GM18870 (cell line): ENCODE results near the gene C19orf85.
"Not testable (repeated sequence)": the region's sequence is repeated elsewhere in the genome, so short reads cannot be mapped to it uniquely, and the experiment has no call there.

Experiments
- ATAC-seq: cut with Tn5 transposase; IDR thresholded peaks from one replicate; pipeline ENCODE4 v1.9.1; 2021; ENCODE audit warnings: moderate library complexity; ENCODE audit not compliant: unreplicated experiment

C19orf85 gene

GRCh38 chr19:55442372-55442961, 22.1 kb downstream of the C19orf85 start:
- no peak for ATAC-seq

GRCh38 chr19:55441692-55442321, 22.7 kb downstream of the C19orf85 start:
- ATAC-seq: no peak

GRCh38 chr19:55441319-55441691, 23.2 kb downstream of the C19orf85 start:
- ATAC-seq: no peak

- no peak for ATAC-seq
Observed at GRCh38 chr19:55440411-55441105, 24.0 kb downstream of the C19orf85 start.

GRCh38 chr19:55439052-55439451, 25.5 kb downstream of the C19orf85 start:
- ATAC-seq: no peak

GRCh38 chr19:55437410-55437809, 27.1 kb downstream of the C19orf85 start:
- ATAC-seq: no peak

- no peak for ATAC-seq
Observed at GRCh38 chr19:55436847-55437246, 27.7 kb downstream of the C19orf85 start.

GRCh38 chr19:55435020-55435419, 29.5 kb downstream of the C19orf85 start:
- no peak for ATAC-seq

- ATAC-seq: no peak
Observed at GRCh38 chr19:55434356-55434919, 30.1 kb downstream of the C19orf85 start.

- no peak for ATAC-seq
Observed at GRCh38 chr19:55433292-55433691, 31.3 kb downstream of the C19orf85 start.

- no peak for ATAC-seq
Observed at GRCh38 chr19:55432241-55432959, 32.2 kb downstream of the C19orf85 start.

- ATAC-seq: no peak
Observed at GRCh38 chr19:55431183-55431582, 33.4 kb downstream of the C19orf85 start.

GRCh38 chr19:55426042-55426441, 38.5 kb downstream of the C19orf85 start:
- no peak for ATAC-seq

GRCh38 chr19:55424518-55424917, 40.0 kb downstream of the C19orf85 start:
- ATAC-seq: no peak

- no peak for ATAC-seq
Observed at GRCh38 chr19:55423225-55424005, 41.1 kb downstream of the C19orf85 start.

GRCh38 chr19:55421281-55421680, 43.3 kb downstream of the C19orf85 start:
- not testable (repeated sequence) for ATAC-seq

- ATAC-seq: no peak
Observed at GRCh38 chr19:55419624-55420236, 44.8 kb downstream of the C19orf85 start.

GRCh38 chr19:55419103-55419502, 45.4 kb downstream of the C19orf85 start:
- no peak for ATAC-seq

GRCh38 chr19:55418185-55418584, 46.4 kb downstream of the C19orf85 start:
- ATAC-seq: no peak
